Neutrophil (primary cell): ENCODE measurements around the gene CCDC30.

Source experiments
- H3K27ac ChIP-seq: fragments of 200-600 bp; sonication (generic); 2 replicates; pipeline ENCODE4 v1.5.1; 2016; ENCODE audit warnings: mild to moderate bottlenecking, moderate library complexity
- H3K27me3 ChIP-seq: fragments of 200-600 bp; sonication (generic); 2 replicates; pipeline ENCODE4 v1.6.0; 2016; ENCODE audit warnings: mild to moderate bottlenecking
- H3K36me3 ChIP-seq: fragments of 200-600 bp; sonication (generic); 2 replicates; pipeline ENCODE4 v1.5.1; 2017
- H3K4me1 ChIP-seq, 2 experiments: fragments of 200-600 bp in 1 of 2; sonication (generic) in 1 of 2; 1 replicate in 1 of 2; 2 replicates in 1 of 2; pipeline versions ENCODE4 v1.5.1 to v1.6.1; 2013 to 2016; ENCODE audit warnings: low read depth in 1 of 2, low read length in 1 of 2, mild to moderate bottlenecking in 1 of 2, moderate library complexity in 1 of 2; ENCODE audit not compliant: control insufficient read depth in 1 of 2, insufficient read depth in 1 of 2
- H3K4me3 ChIP-seq, 2 experiments: fragments of 200-600 bp in 1 of 2; sonication (generic) in 1 of 2; 1 replicate in 1 of 2; 2 replicates in 1 of 2; pipeline ENCODE4 v1.5.1; 2013 to 2016; ENCODE audit warnings: low read depth in 1 of 2, low read length in 1 of 2, mild to moderate bottlenecking in 1 of 2, moderate library complexity in 1 of 2
- H3K9me3 ChIP-seq: fragments of 200-600 bp; sonication (generic); 2 replicates; pipeline ENCODE4 v1.5.1; 2016
- TF ChIP-seq, protein P1 (sequence below): fragments of 200-600 bp; sonication (generic); IDR thresholded peaks from 2 replicates; pipeline ENCODE4 v1.5.1; 2016; ENCODE audit warnings: antibody characterized with exemption

CCDC30 gene

DNA sequence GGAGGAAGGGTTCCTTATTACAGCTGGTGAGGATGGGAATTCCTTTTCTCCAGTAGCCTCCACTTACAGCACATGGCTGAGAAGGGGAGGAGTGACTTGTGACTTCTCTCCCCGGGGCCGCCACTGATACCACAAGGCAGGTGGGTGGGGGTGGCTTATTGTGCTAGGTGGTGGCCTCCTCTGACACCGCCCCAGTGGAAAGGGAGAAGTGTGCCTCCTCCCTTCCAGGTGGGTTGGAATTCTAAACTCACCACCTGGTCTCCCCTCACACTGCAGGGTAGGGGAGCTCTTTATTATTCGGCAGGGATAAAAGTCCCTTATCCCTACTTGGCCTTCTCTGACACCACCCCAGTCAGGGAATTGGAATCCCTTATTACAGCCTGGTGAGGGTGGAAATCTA, 89.5 kb downstream of the CCDC30 start:
- Histone ChIP-seq H3K9me3 (no peaks in the 10 kb centered on the region), H3K27ac (no peak overlapping the region), H3K4me3 (no peak overlapping the region), H3K4me1 (peaks cover 10 to 12% of the 10 kb centered on the region in 2 experiments), H3K27me3 (no peaks in the 10 kb centered on the region), H3K36me3 (no peaks in the 10 kb centered on the region)
- TF ChIP-seq, protein P1, sequence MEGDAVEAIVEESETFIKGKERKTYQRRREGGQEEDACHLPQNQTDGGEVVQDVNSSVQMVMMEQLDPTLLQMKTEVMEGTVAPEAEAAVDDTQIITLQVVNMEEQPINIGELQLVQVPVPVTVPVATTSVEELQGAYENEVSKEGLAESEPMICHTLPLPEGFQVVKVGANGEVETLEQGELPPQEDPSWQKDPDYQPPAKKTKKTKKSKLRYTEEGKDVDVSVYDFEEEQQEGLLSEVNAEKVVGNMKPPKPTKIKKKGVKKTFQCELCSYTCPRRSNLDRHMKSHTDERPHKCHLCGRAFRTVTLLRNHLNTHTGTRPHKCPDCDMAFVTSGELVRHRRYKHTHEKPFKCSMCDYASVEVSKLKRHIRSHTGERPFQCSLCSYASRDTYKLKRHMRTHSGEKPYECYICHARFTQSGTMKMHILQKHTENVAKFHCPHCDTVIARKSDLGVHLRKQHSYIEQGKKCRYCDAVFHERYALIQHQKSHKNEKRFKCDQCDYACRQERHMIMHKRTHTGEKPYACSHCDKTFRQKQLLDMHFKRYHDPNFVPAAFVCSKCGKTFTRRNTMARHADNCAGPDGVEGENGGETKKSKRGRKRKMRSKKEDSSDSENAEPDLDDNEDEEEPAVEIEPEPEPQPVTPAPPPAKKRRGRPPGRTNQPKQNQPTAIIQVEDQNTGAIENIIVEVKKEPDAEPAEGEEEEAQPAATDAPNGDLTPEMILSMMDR = no peak

DNA sequence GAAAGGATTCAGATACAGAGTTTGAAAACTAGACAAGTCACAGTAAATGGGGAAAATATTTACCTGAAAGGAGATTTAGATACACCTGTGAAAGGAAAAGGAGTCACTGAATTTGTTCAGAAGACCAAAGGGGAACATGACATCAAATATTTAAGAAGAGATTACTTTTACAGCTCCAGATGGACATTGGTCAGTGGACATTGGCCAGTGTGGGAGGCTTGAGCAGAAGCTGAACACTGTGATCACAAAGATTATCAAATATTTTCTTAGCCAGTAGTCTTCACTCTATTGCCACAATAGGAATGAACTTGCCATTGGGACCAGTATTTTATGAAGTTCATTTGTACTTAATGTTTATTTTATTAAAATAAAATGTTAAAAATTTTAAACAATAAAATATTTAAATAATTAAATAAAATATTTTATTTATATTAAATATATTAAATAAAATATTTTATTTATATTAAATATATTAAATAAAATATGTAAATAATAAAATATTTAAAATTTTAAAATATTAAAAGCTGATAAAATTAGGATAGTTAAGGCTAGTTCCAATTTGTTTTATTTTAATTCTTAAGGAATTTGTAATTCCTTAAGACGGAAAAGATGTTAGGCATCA, 94.3 kb downstream of the CCDC30 start:
- Histone ChIP-seq H3K27ac (no peak overlapping the region), H3K27me3 (no peaks in the 10 kb centered on the region), H3K9me3 (no peaks in the 10 kb centered on the region), H3K4me3 (no peak overlapping the region), H3K4me1 (no peaks in the 10 kb centered on the region), H3K36me3 (no peaks in the 10 kb centered on the region)
- TF ChIP-seq, protein P1 = no peak

DNA sequence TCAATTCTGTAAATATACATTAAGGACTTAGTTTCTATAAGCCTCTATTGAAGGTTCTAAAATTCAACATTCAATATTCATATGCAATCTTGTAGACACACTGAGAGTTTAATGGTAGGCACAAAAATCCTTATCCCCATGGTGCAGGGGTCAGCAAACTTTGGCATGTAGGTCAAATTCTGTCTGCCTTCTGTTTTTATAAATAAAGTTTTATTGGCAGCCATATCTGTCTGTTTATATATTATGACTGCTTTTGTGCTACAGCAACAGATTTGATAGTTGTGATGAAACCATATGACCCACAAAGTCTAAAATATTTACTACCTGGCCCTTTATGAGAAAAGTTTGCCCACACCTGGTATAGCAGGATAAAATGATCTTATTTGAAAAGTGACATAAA, 104.0 kb downstream of the CCDC30 start:
- Histone ChIP-seq H3K9me3 (no peaks in the 10 kb centered on the region), H3K4me3 (no peak overlapping the region), H3K4me1 (peaks cover 0 to 3% of the 10 kb centered on the region in 2 experiments), H3K27me3 (no peaks in the 10 kb centered on the region), H3K36me3 (no peaks in the 10 kb centered on the region), H3K27ac (no peak overlapping the region)
- TF ChIP-seq, protein P1 = no peak

DNA sequence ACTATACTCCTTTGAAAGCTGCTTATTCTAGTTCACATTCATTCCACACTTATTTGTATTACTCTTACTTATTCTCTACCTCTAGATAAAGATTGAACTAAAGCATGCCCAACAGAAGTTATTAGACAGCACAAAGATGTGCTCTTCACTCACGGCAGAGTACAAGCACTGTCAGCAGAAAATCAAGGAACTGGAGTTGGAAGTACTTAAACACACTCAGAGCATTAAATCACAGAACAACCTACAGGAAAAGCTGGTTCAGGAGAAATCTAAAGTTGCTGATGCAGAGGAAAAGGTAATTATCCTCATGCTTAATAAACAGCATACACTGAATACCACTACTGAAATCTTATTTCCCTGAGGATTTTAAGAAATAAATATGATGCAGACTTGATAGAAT, 113.8 kb downstream of the CCDC30 start:
- H3K27me3 ChIP-seq = no peaks in the 10 kb centered on the region
- no peaks in the 10 kb centered on the region for H3K9me3 ChIP-seq
- no peaks in the 10 kb centered on the region for H3K4me1 ChIP-seq
- no peak overlapping the region for H3K27ac ChIP-seq
- TF ChIP-seq, protein P1 = no peak
- H3K36me3 ChIP-seq = no peaks in the 10 kb centered on the region
- H3K4me3 ChIP-seq = no peak overlapping the region

DNA sequence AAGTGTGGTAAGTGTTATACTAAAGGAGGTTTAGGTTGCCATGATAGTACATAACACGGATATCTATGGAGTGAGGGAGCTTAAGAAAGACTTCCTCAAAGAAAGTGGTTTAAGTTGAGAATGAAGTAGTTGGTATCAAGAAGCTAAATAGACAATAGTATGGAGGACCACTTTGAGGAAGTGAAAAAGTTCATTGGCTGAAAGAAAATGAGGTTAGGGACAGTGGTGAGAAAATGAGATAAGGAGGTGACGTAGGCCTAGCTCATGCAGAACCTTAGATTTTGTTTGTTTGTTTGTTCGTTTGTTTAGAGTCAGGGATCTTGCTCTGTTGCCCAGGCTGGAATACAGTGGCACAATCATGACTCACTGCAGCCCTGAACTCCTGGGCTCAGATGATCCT, 122.9 kb downstream of the CCDC30 start:
- no peaks in the 10 kb centered on the region for H3K27me3 ChIP-seq
- no peaks in the 10 kb centered on the region for H3K36me3 ChIP-seq
- H3K4me1 ChIP-seq = no peaks in the 10 kb centered on the region
- TF ChIP-seq, protein P1 = no peak
- H3K4me3 ChIP-seq = no peak overlapping the region
- H3K27ac ChIP-seq = no peak overlapping the region
- H3K9me3 ChIP-seq = peaks cover 5% of the 10 kb centered on the region
